ENCODE data around the gene NAA15.
"Not testable (repeated sequence)": the region's sequence is repeated elsewhere in the genome, so short reads cannot be mapped to it uniquely, and the experiment has no call there.

Gene NAA15

DNA sequence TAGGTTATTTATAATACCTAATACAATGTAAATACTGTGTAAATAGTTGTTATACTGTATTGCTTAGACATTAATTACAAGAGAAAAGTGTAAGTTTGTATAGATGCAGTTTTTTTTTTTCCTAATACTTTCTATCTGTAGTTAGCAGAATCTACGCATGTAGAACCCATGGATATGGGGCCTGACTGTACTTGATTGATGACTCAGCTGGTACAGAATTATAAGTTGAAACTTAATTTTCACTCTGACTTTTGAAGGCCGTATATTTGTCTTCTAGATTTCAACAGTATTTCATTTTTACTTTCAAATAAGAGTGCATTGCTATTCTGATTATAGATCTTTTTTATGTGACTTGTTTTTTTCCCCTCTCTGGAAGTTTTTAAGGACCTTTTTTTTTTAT is 31.7 kb downstream of the NAA15 start:
- in situ Hi-C loops (cut with HindIII; ENCODE audit: low sequenced_read_pairs) = no loop called here

DNA sequence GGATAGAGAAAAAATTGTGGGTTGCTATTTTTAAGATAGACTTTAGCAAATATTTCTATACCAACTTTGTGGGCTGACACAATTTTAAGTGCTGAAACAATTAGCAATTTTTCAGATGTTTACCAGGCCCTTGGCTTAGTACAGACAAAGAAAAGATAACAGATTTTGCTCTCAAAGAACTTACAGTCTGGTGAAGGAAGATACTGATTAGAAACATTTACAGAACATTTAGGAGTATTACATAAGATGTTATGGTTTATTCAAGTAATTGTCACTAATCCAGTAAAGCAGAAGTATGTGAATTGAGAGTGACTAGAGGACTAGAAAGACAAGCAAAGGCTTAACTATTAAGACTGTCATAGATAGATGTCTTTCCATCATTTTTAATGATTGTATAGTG is 36.3 kb downstream of the NAA15 start:
- in situ Hi-C loops (cut with HindIII; ENCODE audit: low sequenced_read_pairs) = no loop called here

DNA sequence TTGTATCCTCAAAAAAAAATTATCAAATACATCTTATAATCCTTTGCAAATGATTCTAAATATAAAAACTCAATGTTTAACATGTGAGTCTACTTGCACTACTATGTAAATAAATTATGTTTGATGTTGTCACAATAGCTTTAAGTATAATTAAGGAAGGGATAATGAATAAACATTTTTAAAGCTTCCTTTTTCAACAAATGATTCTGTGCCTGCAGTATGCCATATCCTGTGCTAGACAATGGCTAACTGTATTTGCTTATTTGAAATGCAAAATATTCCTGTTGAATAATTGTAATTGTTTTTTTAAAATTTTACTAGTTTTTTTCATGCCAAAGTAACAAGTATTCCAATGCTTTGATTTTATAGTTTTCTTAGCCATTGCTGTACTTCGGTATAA is 60.0 kb downstream of the NAA15 start:
- in situ Hi-C loops (cut with HindIII; ENCODE audit: low sequenced_read_pairs) = no loop called here

DNA sequence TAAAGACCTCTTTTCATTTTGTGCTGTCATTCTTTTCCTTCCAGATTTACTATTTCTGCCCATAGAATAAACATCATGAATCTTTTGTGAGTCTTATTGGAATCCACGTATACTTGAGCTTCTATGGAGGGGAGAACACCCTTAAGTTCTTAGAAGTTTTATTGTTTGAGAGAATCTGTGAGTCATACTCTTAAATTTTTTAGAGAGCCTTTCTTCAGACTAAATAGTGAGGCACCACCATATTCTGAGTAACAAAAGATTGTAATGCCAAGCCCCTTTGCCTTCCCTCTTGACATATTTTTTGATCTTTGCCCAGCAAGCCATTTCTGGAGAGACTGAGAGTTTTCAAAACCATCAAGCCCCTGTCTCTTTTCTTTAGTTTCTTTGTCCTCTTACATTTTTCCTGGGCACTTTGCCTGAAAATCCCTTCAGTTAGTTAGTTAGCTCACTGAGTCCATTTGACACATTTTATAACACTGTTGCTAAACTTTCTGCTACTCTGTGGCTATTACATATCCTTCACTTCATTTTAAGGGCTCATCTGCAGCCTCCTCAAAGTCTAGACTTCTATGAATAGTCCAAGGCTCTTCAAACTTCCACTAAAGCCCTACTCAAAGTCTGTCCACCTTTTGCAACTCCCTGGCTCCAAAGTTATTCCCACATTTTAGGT is 66.3 kb downstream of the NAA15 start:
- in situ Hi-C loops (cut with HindIII; ENCODE audit: low sequenced_read_pairs) = no loop called here

DNA sequence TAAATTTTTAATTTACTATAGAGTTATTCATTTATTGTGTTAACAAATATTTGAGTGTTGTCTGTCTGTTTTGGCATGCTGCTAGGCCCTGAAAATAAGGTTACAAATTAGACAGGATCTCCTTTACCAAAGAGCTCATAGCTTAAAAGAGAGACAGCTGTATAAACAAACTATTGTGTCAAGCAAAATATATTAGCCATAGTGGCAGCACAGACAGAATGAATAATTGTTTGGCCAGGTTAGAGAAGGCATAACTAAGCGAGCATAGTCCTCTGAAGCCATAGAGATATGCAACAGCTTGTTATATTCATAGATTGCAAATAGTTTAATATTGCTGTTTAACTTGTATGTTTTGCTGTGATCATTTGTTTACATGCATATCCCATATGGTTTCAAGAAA is 67.7 kb downstream of the NAA15 start:
- in situ Hi-C loops (cut with HindIII; ENCODE audit: low sequenced_read_pairs) = no loop called here

DNA sequence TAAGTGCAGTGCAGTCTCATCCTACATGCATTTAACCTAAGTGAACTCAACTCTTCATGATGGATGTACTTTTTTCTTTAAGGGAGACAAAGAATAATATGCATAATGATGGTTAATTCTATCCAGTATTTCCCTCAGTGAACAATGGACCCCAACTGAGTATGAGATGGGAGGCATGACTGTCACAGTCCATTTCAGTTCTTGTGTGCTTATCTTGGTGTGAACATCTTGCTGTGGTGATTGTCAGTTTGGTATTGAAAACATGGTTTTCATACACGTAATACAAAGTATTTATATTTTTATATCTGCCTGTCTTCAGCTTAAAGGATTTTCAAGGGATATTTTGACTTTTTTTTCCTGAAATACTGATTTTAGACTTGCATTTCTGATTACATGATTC is 72.9 kb downstream of the NAA15 start:
- in situ Hi-C loops (cut with HindIII; ENCODE audit: low sequenced_read_pairs) = no loop called here

DNA sequence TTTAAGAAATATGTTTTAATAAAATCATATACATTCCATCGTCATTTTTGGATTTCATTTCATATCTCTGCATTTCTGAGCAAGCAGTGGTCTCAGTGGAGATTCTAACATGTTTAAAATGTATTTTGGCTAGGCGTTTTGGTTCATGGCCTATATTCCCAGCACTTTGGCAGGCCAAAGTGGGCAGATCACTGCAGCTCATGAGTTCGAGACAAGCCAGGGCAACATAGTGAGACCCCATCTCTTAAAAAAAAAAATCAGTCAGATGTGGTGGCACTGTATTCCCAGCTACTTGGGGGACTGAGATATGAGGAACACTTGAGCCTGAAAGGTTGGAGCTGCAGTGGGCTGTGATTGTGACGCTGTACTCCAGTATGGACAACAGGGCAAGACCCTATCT is 85.1 kb downstream of the NAA15 start:
- in situ Hi-C loops (cut with HindIII; ENCODE audit: low sequenced_read_pairs) = no loop called here

DNA sequence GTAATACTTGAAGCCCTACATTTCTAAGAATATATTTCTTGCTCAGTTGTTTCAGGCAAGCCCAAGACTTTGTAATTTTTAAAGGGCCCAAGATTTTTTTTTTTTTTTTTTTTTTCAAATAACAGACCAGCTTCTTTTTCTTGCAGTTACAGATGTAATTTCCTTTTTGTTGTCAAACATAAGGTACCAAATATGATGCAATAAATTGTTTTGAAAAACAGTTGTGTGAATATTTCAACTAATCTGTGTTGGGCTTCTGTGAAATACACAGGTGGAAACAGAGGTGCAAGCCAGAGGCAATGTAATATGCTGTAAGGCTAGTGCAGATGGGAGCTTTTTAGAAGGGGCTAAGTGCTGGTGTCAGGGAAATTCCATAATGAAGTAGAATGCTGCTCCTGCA is 87.8 kb downstream of the NAA15 start:
- in situ Hi-C loops (cut with HindIII; ENCODE audit: low sequenced_read_pairs) = no loop called here

DNA sequence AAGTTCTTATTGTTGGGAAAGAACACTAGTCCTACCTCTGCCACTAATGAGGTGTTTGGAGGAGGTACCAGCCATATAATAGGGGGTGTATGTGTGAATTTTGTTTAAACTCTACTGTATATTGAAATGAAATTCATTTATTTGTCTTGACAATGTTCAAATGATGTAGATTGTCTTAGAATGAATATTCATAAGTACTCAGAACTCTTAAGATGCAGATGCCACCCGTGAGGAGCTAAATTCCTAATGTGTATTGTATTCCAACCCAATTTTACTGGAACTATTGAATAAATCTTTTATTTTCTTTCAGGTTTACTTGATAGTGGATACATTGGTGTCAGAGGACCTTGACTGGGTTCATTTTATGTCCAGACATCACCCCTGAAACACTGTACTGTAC is 88.7 kb downstream of the NAA15 start:
- in situ Hi-C loops (cut with HindIII; ENCODE audit: low sequenced_read_pairs) = no loop called here

DNA sequence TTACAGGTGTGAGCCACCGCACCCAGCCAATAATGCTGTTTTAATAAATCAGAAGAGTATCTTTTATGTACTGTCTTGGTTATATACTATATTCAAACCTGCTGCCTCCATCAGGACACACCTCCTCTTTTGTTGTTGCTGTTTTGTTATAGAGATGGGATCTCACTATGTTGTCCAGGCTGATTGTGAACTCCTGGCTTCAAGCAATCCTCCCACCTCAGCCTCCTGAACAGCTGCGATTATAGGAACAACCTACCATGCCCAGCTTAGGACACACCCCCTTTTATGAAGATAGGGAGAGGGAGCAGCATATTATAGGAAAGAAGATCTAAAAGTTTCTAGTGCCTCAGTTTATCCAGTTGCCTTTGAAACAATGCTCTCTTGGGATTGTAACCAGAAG is 90.4 kb downstream of the NAA15 start:
- in situ Hi-C loops (cut with HindIII; ENCODE audit: low sequenced_read_pairs) = no loop called here

DNA sequence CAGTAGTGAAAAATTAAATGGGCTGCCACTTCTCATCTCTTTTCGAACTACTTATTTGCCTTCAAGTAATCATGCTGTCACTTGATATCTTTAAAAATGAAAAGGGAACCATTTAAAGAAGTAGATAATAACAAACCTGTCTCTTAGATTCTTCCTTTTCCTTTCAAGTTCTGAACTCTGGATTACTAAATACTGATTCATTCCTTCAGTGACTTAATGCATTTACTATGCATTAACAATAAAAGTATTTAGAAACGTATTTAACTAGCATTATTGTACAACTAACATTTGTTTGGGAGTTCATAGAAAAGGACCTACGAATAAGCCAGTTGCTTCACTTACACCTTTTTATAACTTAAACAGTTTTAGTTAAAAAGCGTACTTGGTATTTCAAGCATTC is 91.5 kb downstream of the NAA15 start:
- in situ Hi-C loops (cut with HindIII; ENCODE audit: low sequenced_read_pairs) = no loop called here

DNA sequence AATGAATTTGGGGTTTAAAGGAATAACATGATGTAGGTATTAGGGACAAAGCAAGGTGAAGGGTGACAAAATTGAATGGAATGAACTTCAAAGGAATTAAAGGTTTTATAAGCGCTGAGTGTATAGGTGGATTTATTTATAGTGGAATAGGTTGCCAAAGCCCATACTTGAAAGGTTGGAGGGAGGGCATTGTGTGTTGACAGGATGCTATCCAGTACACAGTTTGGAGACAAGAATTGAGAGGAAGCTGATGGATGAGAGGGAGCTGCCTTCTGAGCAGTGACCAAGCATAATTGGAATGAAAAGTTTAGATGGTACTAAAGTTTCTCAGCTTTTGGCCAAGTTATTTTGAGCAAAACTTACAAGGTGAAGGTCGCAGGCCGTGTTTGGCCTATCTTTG is 100.1 kb downstream of the NAA15 start:
- in situ Hi-C loops (cut with HindIII; ENCODE audit: low sequenced_read_pairs) = no loop called here

DNA sequence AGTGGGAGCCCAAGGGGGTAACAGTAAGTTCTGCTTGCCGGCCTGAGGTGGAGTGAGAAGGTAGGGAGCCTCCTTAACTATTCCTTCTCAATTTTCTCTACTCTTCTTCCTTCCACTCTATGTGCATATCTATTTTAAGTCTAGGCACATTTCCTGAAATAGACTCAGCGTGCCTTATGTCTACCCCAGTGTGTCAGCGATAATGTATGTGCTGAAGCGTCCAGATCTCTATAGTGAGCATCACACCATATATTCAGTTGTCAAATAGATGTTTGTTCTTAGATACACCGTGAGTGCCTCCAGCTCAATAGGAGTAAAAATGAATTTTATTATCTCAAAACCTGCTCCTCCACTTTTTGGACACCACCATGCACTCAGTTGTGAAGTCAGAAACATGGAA is 101.1 kb downstream of the NAA15 start:
- in situ Hi-C loops (cut with HindIII; ENCODE audit: low sequenced_read_pairs) = no loop called here

DNA sequence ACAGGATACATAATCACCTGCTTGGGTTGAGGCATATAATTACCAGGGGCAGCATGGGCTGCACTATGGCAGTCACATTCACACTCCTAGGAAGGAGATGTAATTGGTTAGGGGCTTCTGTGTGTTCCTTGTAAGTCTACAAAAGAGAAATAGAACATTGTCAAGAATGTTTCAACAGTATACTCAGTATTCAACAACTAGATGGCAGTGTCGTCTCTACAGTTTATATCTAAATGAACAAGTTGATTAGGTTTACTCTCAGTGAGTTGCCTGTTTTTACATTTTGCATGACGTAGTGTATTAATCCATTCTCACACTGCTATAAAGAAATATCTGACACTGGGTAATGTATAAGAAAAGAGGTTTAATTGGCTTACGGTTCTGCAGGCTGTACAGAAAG is 102.2 kb downstream of the NAA15 start:
- in situ Hi-C loops (cut with HindIII; ENCODE audit: low sequenced_read_pairs) = no loop called here

DNA sequence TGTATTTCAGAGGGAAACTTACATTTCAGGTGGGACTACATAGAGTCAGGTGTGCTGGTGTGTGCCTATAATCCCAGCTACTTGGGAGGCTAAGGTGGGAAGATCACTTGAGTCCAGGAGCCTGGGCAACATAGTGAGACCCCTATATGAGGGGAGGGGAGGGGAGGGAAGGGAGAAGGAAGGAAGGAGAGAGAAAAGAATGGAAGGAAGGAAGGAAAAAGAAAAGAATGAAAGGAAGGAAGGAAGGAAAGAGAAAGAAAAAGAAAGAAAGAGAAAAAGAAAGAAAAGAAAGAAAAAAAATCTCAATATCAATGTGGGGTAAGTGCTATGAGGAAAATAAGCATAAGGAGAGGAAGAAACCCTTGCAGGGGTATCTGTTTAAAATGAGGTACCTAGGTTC is 109.0 kb downstream of the NAA15 start:
- in situ Hi-C loops (cut with HindIII; ENCODE audit: low sequenced_read_pairs) = no loop called here

DNA sequence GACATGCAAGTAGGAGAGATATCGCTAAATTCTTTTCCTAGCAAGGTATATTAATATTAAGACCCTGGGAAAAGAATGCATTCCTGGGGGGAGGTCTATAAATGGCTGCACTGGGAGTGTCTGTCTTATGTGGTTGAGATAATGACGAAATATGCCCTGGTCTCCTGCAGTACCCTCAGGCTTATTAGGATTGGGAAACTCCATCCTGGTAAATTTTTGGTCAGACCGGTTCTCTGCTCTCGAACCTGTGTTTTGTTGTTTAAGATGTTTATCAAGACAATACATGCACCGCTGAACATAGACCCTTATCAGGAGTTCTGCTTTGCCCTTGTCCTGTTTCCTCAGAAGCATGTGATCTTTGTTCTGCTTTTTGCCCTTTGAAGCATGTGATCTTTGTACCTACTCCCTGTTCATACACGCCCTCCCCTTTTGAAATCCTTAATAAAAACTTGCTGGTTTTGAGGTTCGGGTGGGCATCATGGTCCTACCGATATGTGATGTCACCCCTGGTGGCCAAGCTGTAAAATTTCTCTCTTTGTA is 113.4 kb downstream of the NAA15 start:
- in situ Hi-C loops (cut with HindIII; ENCODE audit: low sequenced_read_pairs) = not testable (repeated sequence)

DNA sequence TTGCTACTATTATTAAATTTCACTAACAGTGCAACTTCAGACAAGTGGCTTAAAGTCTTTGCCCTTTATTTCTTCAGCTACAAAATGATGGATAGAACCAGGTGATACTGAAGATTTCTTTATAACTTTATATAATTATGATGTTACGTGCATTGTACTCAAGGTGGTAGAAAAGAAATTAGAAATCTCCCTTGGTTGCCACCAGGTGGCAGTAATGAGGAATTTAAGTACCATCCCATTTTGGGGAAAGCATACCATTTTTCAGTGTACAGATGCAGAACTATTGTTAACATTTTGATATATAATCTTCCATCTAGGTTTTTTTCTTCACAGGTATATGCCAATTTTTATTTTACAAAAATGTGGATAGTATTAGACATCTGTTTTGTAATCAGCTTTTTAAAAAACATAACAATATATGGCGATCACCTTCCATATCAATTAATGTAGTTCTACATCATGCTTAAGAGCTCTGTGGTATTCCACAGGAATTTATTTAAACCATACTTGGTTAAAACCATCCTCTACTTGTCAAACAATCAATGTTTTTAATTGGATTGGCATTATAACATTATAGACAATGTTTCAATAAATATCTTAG is 114.9 kb downstream of the NAA15 start:
- in situ Hi-C loops (cut with HindIII; ENCODE audit: low sequenced_read_pairs) = no loop called here

DNA sequence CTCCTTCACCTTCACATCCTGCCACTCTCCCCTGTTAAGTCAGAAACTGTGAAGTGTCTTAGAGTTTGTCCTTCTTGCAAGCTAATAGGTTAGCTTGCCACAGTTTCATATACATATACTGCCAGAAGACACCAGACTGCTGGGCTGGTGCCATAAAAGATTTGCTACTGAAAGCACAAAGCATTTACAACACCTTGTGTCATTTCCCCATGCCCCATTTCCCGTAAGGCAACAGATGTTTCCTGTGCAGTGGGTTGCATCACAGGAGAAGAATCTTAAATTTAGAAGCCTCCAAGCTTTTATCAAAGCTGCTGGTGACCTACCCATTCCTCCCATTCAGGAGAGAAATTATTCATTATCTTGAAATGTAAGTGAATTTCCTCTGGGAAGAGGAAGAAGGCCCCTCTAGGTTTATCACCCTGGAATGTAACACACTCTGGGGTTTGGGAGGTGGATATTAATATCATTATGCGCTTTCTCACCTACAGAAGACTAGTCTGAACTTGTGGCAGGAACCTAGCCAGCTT is 118.1 kb downstream of the NAA15 start:
- in situ Hi-C loops (cut with HindIII; ENCODE audit: low sequenced_read_pairs) = no loop called here

DNA sequence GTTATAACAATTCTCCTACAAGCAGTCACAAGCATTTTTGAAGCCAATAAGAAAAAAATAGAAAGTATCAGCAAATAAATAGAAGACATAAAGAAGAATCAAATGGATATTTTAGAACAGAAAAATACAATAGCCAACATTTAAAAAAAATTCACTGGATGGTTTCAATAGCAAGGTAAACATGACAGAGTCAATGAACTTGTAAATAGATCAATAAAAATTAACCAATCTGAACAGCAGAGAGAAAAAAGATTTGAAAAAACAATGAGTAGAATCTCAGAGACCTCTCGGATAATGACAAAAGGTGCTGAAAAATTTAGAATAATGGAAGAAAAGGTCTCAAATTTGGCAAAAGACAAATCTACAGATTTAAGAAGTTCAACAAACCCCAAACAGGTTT is 119.3 kb downstream of the NAA15 start:
- in situ Hi-C loops (cut with HindIII; ENCODE audit: low sequenced_read_pairs) = no loop called here

DNA sequence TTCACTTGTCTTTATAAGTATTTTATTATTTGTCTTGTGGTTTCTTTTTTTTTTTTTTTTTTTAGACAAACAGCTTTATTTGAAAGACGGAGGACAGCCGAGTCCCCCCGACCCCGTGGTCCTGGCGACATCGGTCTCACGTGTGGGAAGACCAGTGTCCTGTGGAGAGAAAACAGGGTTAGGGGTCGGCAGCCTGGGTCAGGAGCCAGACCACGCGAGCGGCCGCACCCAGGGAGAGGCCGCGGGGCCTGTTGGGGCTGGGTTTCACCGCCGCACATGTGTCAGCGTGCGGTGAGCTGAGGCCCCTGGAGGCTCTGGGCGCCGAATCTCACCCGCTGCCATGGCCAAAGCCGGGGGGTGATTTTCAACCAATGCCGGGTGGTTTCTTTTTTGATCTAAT is 134.8 kb downstream of the NAA15 start:
- in situ Hi-C loops (cut with HindIII; ENCODE audit: low sequenced_read_pairs) = no loop called here

DNA sequence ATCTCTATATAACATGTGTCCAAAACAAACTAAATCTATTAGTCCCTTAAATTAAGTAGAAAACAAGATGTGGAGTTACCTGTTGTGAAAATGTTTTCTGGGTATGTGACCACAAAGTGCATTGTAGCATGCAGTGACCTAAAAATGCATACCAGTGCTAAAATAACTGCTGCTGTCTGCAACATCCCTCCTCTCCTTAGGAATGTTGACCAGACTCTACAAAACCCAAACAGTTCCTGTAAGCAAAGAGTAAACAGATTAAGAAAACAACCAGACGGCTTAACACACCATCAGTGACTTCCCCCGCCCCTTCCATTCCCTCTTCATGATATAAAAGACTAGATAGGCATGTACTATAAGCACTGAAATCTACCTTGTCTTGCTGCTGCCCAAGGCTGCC is 136.8 kb downstream of the NAA15 start:
- in situ Hi-C loops (cut with HindIII; ENCODE audit: low sequenced_read_pairs) = no loop called here

DNA sequence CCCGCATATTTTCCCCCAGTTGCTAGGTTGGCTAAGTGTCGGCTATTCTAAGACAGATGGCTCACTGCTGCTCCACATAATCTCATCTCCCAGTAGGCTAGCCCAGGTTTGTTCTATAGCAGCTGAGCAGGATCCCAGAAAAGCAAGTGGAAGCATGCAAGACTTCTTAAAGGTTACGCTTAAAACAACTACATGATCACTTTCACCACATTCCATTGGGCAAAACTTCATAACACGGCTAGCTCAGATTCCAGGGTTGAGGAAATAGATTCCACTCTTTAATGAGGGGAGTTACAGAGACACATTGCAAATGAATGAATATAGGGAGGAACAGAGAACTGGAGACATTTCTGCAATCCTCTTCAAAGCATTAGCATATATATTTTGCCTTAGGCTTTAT is 139.7 kb downstream of the NAA15 start:
- in situ Hi-C loops (cut with HindIII; ENCODE audit: low sequenced_read_pairs) = no loop called here

DNA sequence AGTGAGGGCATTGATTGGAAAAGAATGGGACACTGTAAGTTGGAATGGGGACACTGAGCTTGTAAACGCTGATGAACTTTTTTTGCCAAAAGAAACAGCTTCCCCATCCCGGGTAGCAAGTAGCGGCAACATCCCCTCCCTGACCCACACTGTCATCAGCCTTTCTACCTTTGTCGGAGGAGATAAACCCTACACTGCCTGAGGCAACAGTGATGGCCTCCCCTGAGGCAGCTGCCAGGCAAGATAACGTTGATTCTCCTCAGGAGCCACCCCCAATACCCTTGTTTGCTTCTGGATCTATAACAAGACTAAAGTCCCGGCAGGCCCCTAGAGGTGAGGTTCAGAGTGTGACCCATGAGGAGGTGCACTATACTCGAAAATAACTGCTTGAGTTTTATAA is 142.4 kb downstream of the NAA15 start:
- in situ Hi-C loops (cut with HindIII; ENCODE audit: low sequenced_read_pairs) = no loop called here
